GM23338 (cell line): ENCODE results near the gene RAMAC. TPM values are rescaled to one million over a fixed set of nuclear protein-coding genes. Genes with fewer than 3 reads are reported as not detected.

Experiments used
- ATAC-seq: fragments of 200-7000 bp; cut with Tn5 transposase; 3 replicates; pipeline ENCODE4 v1.9.1; 2020
- DNase-seq: peaks from one replicate; pipeline ENCODE4 v3.0.0-alpha.2; 2015; ENCODE audit warnings: low spot score
- H2AFZ ChIP-seq: fragments of 200-600 bp; sonication (generic); 2 replicates; pipeline ENCODE4 v1.8.0; 2016; ENCODE audit warnings: antibody characterized with exemption, mild to moderate bottlenecking, moderate library complexity
- H3F3A ChIP-seq: fragments of 200-600 bp; sonication (generic); replicated peaks from 2 replicates; pipeline ENCODE4 v1.8.0; 2017; ENCODE audit warnings: antibody characterized with exemption, mixed run types, low read depth
- H3K27ac ChIP-seq: fragments of 200-600 bp; sonication (generic); 2 replicates; pipeline ENCODE4 v1.6.1; 2016; ENCODE audit warnings: low read depth
- H3K27me3 ChIP-seq: fragments of 200-600 bp; sonication (generic); 2 replicates; pipeline ENCODE4 v1.8.0; 2016; ENCODE audit warnings: mild to moderate bottlenecking, mixed run types, moderate library complexity; ENCODE audit not compliant: insufficient read depth
- H3K36me3 ChIP-seq: fragments of 200-600 bp; sonication (generic); 2 replicates; pipeline ENCODE4 v1.8.0; 2016; ENCODE audit warnings: mild to moderate bottlenecking; ENCODE audit not compliant: insufficient read depth
- H3K4me1 ChIP-seq: fragments of 200-600 bp; sonication (generic); 2 replicates; pipeline ENCODE4 v1.8.0; 2016; ENCODE audit warnings: mild to moderate bottlenecking, moderate library complexity; ENCODE audit not compliant: insufficient read depth
- H3K4me2 ChIP-seq: fragments of 200-600 bp; sonication (generic); 2 replicates; pipeline ENCODE4 v1.7.1; 2017; ENCODE audit warnings: mixed run types
- H3K4me3 ChIP-seq: fragments of 200-600 bp; sonication (generic); 2 replicates; pipeline ENCODE4 v1.6.1; 2016; ENCODE audit warnings: mixed run types
- H3K79me2 ChIP-seq: fragments of 200-600 bp; sonication (generic); replicated peaks from 2 replicates; pipeline ENCODE4 v1.8.0; 2017; ENCODE audit warnings: mild to moderate bottlenecking; ENCODE audit not compliant: insufficient read depth
- H3K9me2 ChIP-seq: fragments of 200-600 bp; sonication (generic); 2 replicates; pipeline ENCODE4 v1.8.0; 2017; ENCODE audit not compliant: insufficient read depth
- H4K20me1 ChIP-seq: fragments of 200-600 bp; sonication (generic); replicated peaks from 2 replicates; pipeline ENCODE4 v1.8.0; 2017; ENCODE audit warnings: mild to moderate bottlenecking; ENCODE audit not compliant: insufficient read depth
- H3K27ac Mint-ChIP-seq: 2 replicates; pipeline ENCODE4 v1.8.0; 2020; ENCODE audit warnings: inconsistent platforms, mild to moderate bottlenecking, moderate library complexity, mixed read lengths
- H3K27me3 Mint-ChIP-seq: 3 replicates; pipeline ENCODE4 v1.8.0; 2022; ENCODE audit warnings: low read depth, mild to moderate bottlenecking, moderate library complexity, mixed read lengths, inconsistent platforms; ENCODE audit not compliant: insufficient read depth, poor library complexity
- H3K36me3 Mint-ChIP-seq: 3 replicates; pipeline ENCODE4 v1.8.0; 2021; ENCODE audit warnings: low read depth, mild to moderate bottlenecking, inconsistent platforms, moderate library complexity, mixed read lengths
- H3K4me1 Mint-ChIP-seq: 3 replicates; pipeline ENCODE4 v1.8.0; 2020; ENCODE audit warnings: mild to moderate bottlenecking, inconsistent platforms, mixed read lengths
- H3K4me3 Mint-ChIP-seq: 3 replicates; pipeline ENCODE4 v1.8.0; 2021; ENCODE audit warnings: moderate library complexity, mild to moderate bottlenecking, inconsistent platforms, mixed read lengths
- H3K9me3 Mint-ChIP-seq: 3 replicates; pipeline ENCODE4 v1.8.0; 2020; ENCODE audit warnings: moderate library complexity, mild to moderate bottlenecking, inconsistent platforms, mixed read lengths
- CREB1 ChIP-seq: fragments of 250-450 bp; sonication (Bioruptor Pico); IDR thresholded peaks from 2 replicates; pipeline ENCODE4 v1.5.0; 2020; ENCODE audit warnings: low read depth, mild to moderate bottlenecking, moderate library complexity
- CTCF ChIP-seq, 2 experiments: fragments of 200-600 bp in 1 of 2; sonication (generic) in 1 of 2; conservative IDR thresholded peaks; 2 replicates each; pipeline versions ENCODE4 v1.5.1 to v1.6.1; 2016 to 2017; ENCODE audit warnings: antibody characterized with exemption in 2 of 2, low read depth in 2 of 2, mild to moderate bottlenecking in 2 of 2, moderate library complexity in 1 of 2
- EZH2 ChIP-seq: fragments of 200-600 bp; sonication (generic); IDR thresholded peaks from one replicate; pipeline ENCODE4 v1.8.0; 2017; ENCODE audit warnings: antibody characterized with exemption, mild to moderate bottlenecking, low read depth; ENCODE audit not compliant: unreplicated experiment
- EZH2phosphoT487 ChIP-seq: fragments of 200-600 bp; sonication (generic); IDR thresholded peaks from one replicate; pipeline ENCODE4 v1.8.1; 2018; ENCODE audit warnings: antibody characterized with exemption; ENCODE audit not compliant: unreplicated experiment
- JUNB ChIP-seq: IDR thresholded peaks from one replicate; pipeline ENCODE4 v1.6.1; 2016; ENCODE audit warnings: antibody characterized with exemption; ENCODE audit not compliant: unreplicated experiment
- NANOG ChIP-seq: IDR thresholded peaks from 2 replicates; pipeline ENCODE4 v1.6.1; 2016; ENCODE audit warnings: antibody characterized with exemption, borderline replicate concordance
- POLR2AphosphoS5 ChIP-seq: IDR thresholded peaks from 2 replicates; pipeline ENCODE4 v1.6.1; 2016; ENCODE audit warnings: antibody characterized with exemption, low read depth
- REST ChIP-seq: IDR thresholded peaks from one replicate; pipeline ENCODE4 v1.6.1; 2018; ENCODE audit warnings: antibody characterized with exemption; ENCODE audit not compliant: unreplicated experiment
- STAT1 ChIP-seq: IDR thresholded peaks from one replicate; pipeline ENCODE4 v1.6.1; 2016; ENCODE audit warnings: antibody characterized with exemption; ENCODE audit not compliant: unreplicated experiment
- ZNF331 ChIP-seq: fragments of 250-450 bp; sonication (Bioruptor Pico); IDR thresholded peaks from 2 replicates; pipeline ENCODE4 v1.5.0; 2020; ENCODE audit warnings: low read depth, mild to moderate bottlenecking, moderate library complexity
- ZNF462 ChIP-seq: fragments of 250-450 bp; sonication (Bioruptor Pico); IDR thresholded peaks from 2 replicates; pipeline ENCODE4 v1.5.0; 2020; ENCODE audit warnings: mild to moderate bottlenecking, moderate library complexity
- polyA plus RNA-seq: library from polyadenylated mRNA; unstranded; fragments of >200 nt; fragmentation: Nextera tagmentation; extraction: Ambion mirVana; gene quantifications from 2 replicates; pipeline ENCODE4 v1.2.1, GENCODE V29; 2016
- total RNA-seq: library from RNA; depleted of rRNA; stranded (reverse); fragments of >200 nt; shearing (Covaris generic); gene quantifications from 2 replicates; pipeline ENCODE4 v1.2.3, GENCODE V29; 2014

RAMAC gene
- total and polyA plus RNA-seq, 2 experiments from 2014 or later = 27.4 to 58.6 TPM

- TF ChIP-seq REST (no peak), STAT1 (no peak), JUNB (no peak), CTCF (conservative IDR thresholded peaks at IDR 0.05; ENCODE audit: low read depth in 2 of 2) (no peak), POLR2AphosphoS5 (no peak)
Measured at GRCh38 chr15:83015361-83015760, 29.4 kb downstream of the RAMAC start (continued).

GRCh38 chr15:83016906-83017305, 30.9 kb downstream of the RAMAC start:
- Histone ChIP-seq H3K4me3 (no peak overlapping the region), H3K27me3 (no peaks in the 10 kb centered on the region), H3K9me2 (peaks cover 8% of the 10 kb centered on the region; the same call in 1 of the 2 replicates), H2AFZ (no peak overlapping the region), H3K4me1 (peaks cover 7% of the 10 kb centered on the region), H3K4me2 (no peak overlapping the region), H3K79me2 (no peaks in the 10 kb centered on the region), H4K20me1 (no peaks in the 10 kb centered on the region), H3K27ac (no peak overlapping the region), H3F3A (no peaks in the 10 kb centered on the region; the same call in 1 of the 2 replicates), H3K36me3 (peaks cover 16% of the 10 kb centered on the region; the same call in 1 of the 2 replicates)
- DNase-seq = no peak
- peaks cover 10% of the 10 kb centered on the region for H3K27me3 Mint-ChIP-seq
- peaks cover 18% of the 10 kb centered on the region for H3K4me1 Mint-ChIP-seq
- H3K36me3 Mint-ChIP-seq = peaks cover 46% of the 10 kb centered on the region
- no peak overlapping the region for H3K4me3 Mint-ChIP-seq
- no peak overlapping the region for H3K27ac Mint-ChIP-seq
- H3K9me3 Mint-ChIP-seq = peaks cover 6% of the 10 kb centered on the region
- no peak for ATAC-seq
- TF ChIP-seq JUNB (no peak), EZH2 (no peak), EZH2phosphoT487 (no peak), POLR2AphosphoS5 (no peak), ZNF331 (CRISPR knock-in tag) (no peak), ZNF462 (CRISPR knock-in tag) (no peak), CREB1 (CRISPR knock-in tag) (no peak), CTCF (conservative IDR thresholded peaks at IDR 0.05; ENCODE audit: low read depth in 2 of 2) (no peak), NANOG (no peak), STAT1 (no peak)
